IPS DF 6.9 (cell line): ENCODE measurements around the gene HBP1.

ENCODE experiments used
- DNase-seq: peaks from one replicate; pipeline ENCODE4 v3.0.0-alpha.2; 2013; ENCODE audit warnings: low read depth, low spot score
- H3K27ac ChIP-seq: one replicate; pipeline ENCODE4 v1.5.1; 2013; ENCODE audit warnings: low read length, control low read depth
- H3K27me3 ChIP-seq: 2 replicates; pipeline ENCODE4 v1.6.1; 2013; ENCODE audit warnings: mild to moderate bottlenecking, low read length; ENCODE audit not compliant: control insufficient read depth, insufficient read depth
- H3K36me3 ChIP-seq: 2 replicates; pipeline ENCODE4 v1.6.1; 2013; ENCODE audit warnings: low read length; ENCODE audit not compliant: control insufficient read depth, insufficient read depth
- H3K4me1 ChIP-seq: 2 replicates; pipeline ENCODE4 v1.6.1; 2013; ENCODE audit warnings: low read length; ENCODE audit not compliant: control insufficient read depth, insufficient read depth
- H3K4me3 ChIP-seq: 2 replicates; pipeline ENCODE4 v1.5.1; 2013; ENCODE audit warnings: mild to moderate bottlenecking, low read length
- H3K9me3 ChIP-seq: 2 replicates; pipeline ENCODE4 v1.6.1; 2013; ENCODE audit warnings: low read length, inconsistent platforms; ENCODE audit not compliant: control insufficient read depth, insufficient read depth
- WGBS: extraction: QIAGEN DNeasy Blood & Tissue Kit; methylation state at CpG from one replicate; pipeline ENCODE4 v1.1.7; 2013; ENCODE audit warnings: mixed read lengths, missing lambda C conversion rate; ENCODE audit not compliant: insufficient read length, insufficient coverage; 5-methylcytosine and 5-hydroxymethylcytosine counted together

The HBP1 gene

GRCh38 chr7:107207459-107207858 lies 38.7 kb downstream of the HBP1 start:
- Histone ChIP-seq H3K4me1 (no peaks in the 10 kb centered on the region), H3K36me3 (peaks cover 2% of the 10 kb centered on the region; the same call in 1 of the 2 replicates)
- no CpG with 5 or more reads among the region's 5 CpGs for WGBS

GRCh38 chr7:107208024-107208521 lies 39.3 kb downstream of the HBP1 start:
- DNase-seq, result no peak
- Histone ChIP-seq H3K36me3 (peaks cover 2% of the 10 kb centered on the region; the same call in 1 of the 2 replicates), H3K9me3 (no peaks in the 10 kb centered on the region), H3K4me3 (no peak overlapping the region), H3K4me1 (no peaks in the 10 kb centered on the region), H3K27ac (no peak overlapping the region), H3K27me3 (no peaks in the 10 kb centered on the region)
- WGBS, result no CpG with 5 or more reads among the region's 3 CpGs

More at GRCh38 chr7:107207459-107207858, 38.7 kb downstream of the HBP1 start:
- Histone ChIP-seq H3K27me3 (no peaks in the 10 kb centered on the region), H3K4me3 (no peak overlapping the region), H3K9me3 (no peaks in the 10 kb centered on the region), H3K27ac (no peak overlapping the region)
- no peak for DNase-seq

GRCh38 chr7:107208563-107208962 lies 39.8 kb downstream of the HBP1 start:
- no peaks in the 10 kb centered on the region for H3K9me3 ChIP-seq
- no peak for DNase-seq
- H3K4me3 ChIP-seq, result no peak overlapping the region
- peaks cover 2% of the 10 kb centered on the region; the same call in 1 of the 2 replicates for H3K36me3 ChIP-seq
- no peaks in the 10 kb centered on the region for H3K27me3 ChIP-seq
- H3K4me1 ChIP-seq, result no peaks in the 10 kb centered on the region
- WGBS, result no CpG with 5 or more reads among the region's 5 CpGs
- no peak overlapping the region for H3K27ac ChIP-seq

GRCh38 chr7:107209565-107209964 lies 40.8 kb downstream of the HBP1 start:
- no CpG with 5 or more reads among the region's 4 CpGs for WGBS
- no peaks in the 10 kb centered on the region for H3K9me3 ChIP-seq
- H3K36me3 ChIP-seq, result peaks cover 2% of the 10 kb centered on the region; the same call in 1 of the 2 replicates
- no peak overlapping the region for H3K27ac ChIP-seq
- H3K4me1 ChIP-seq, result no peaks in the 10 kb centered on the region
- no peaks in the 10 kb centered on the region for H3K27me3 ChIP-seq
- H3K4me3 ChIP-seq, result no peak overlapping the region
- no peak for DNase-seq

- DNase-seq, result no peak
These were observed 41.6 kb downstream of the HBP1 start for GRCh38 chr7:107210400-107210799.

GRCh38 chr7:107212725-107213124 lies 43.9 kb downstream of the HBP1 start:
- Histone ChIP-seq H3K4me3 (no peak overlapping the region), H3K4me1 (no peaks in the 10 kb centered on the region), H3K27ac (no peak overlapping the region), H3K9me3 (no peaks in the 10 kb centered on the region), H3K27me3 (no peaks in the 10 kb centered on the region), H3K36me3 (no peaks in the 10 kb centered on the region)
- no peak for DNase-seq
- WGBS, result no CpG with 5 or more reads among the region's 2 CpGs

More at GRCh38 chr7:107210400-107210799, 41.6 kb downstream of the HBP1 start:
- Histone ChIP-seq H3K36me3 (peaks cover 2% of the 10 kb centered on the region; the same call in 1 of the 2 replicates), H3K27ac (no peak overlapping the region), H3K4me3 (no peak overlapping the region), H3K4me1 (no peaks in the 10 kb centered on the region), H3K9me3 (no peaks in the 10 kb centered on the region), H3K27me3 (no peaks in the 10 kb centered on the region)
- no CpG with 5 or more reads among the region's 4 CpGs for WGBS

GRCh38 chr7:107213193-107213788 lies 44.5 kb downstream of the HBP1 start:
- Histone ChIP-seq H3K27ac (no peak overlapping the region), H3K36me3 (no peaks in the 10 kb centered on the region), H3K9me3 (no peaks in the 10 kb centered on the region), H3K4me1 (no peaks in the 10 kb centered on the region), H3K4me3 (no peak overlapping the region), H3K27me3 (no peaks in the 10 kb centered on the region)
- no peak for DNase-seq
- WGBS, result no CpG with 5 or more reads among the region's 5 CpGs

GRCh38 chr7:107213945-107214344 lies 45.1 kb downstream of the HBP1 start:
- no peaks in the 10 kb centered on the region for H3K4me1 ChIP-seq
- H3K36me3 ChIP-seq, result no peaks in the 10 kb centered on the region
- no peak overlapping the region for H3K4me3 ChIP-seq
- DNase-seq, result no peak
- H3K9me3 ChIP-seq, result no peaks in the 10 kb centered on the region
- no peak overlapping the region for H3K27ac ChIP-seq
- H3K27me3 ChIP-seq, result no peaks in the 10 kb centered on the region

- no peaks in the 10 kb centered on the region for H3K9me3 ChIP-seq
- H3K36me3 ChIP-seq, result no peaks in the 10 kb centered on the region
- H3K4me3 ChIP-seq, result no peak overlapping the region
- H3K27ac ChIP-seq, result no peak overlapping the region
- H3K4me1 ChIP-seq, result no peaks in the 10 kb centered on the region
- DNase-seq, result no peak
- no peaks in the 10 kb centered on the region for H3K27me3 ChIP-seq
- no CpG with 5 or more reads among the region's 2 CpGs for WGBS
These were observed 50.9 kb downstream of the HBP1 start for GRCh38 chr7:107219563-107220244.

- WGBS, result no CpG with 5 or more reads among the region's 5 CpGs
- Histone ChIP-seq H3K4me3 (no peak overlapping the region), H3K9me3 (no peaks in the 10 kb centered on the region), H3K27ac (no peak overlapping the region), H3K4me1 (no peaks in the 10 kb centered on the region), H3K36me3 (no peaks in the 10 kb centered on the region), H3K27me3 (no peaks in the 10 kb centered on the region)
- DNase-seq, result no peak
These were observed 51.6 kb downstream of the HBP1 start for GRCh38 chr7:107220356-107220755.
